GM12873 (cell line): ENCODE results near the gene ICOS.

Experiments used
- CTCF ChIP-seq: IDR thresholded peaks from 2 replicates; pipeline ENCODE4 v1.5.1; 2012; ENCODE audit warnings: low read depth, mild to moderate bottlenecking, moderate library complexity, low read length, control low read depth; ENCODE audit not compliant: insufficient read depth; ENCODE audit errors: missing control alignments

ICOS gene

DNA sequence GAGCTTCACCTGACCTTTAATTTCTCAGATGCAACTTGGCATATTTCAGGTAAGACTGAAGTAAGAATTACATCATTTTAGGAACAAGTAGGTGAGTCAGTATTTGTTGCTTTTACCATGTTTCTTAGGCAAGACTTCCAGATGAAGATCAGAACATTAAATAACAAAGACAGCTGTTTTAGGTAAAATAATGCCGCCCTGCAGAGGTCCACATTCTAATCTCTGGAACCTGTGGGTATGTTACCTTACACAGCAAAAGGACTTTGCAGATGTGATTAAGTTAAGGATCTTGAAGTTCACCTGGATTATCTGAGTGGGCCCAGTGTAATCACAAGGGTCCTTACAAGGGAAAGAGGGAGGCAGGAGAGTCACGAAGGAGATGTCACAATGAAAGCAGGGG, 39.3 kb downstream of the ICOS start:
- no peak for TF ChIP-seq CTCF

GRCh38 chr2:203982276-203982675, 45.7 kb downstream of the ICOS start:
- TF ChIP-seq CTCF = no peak

DNA sequence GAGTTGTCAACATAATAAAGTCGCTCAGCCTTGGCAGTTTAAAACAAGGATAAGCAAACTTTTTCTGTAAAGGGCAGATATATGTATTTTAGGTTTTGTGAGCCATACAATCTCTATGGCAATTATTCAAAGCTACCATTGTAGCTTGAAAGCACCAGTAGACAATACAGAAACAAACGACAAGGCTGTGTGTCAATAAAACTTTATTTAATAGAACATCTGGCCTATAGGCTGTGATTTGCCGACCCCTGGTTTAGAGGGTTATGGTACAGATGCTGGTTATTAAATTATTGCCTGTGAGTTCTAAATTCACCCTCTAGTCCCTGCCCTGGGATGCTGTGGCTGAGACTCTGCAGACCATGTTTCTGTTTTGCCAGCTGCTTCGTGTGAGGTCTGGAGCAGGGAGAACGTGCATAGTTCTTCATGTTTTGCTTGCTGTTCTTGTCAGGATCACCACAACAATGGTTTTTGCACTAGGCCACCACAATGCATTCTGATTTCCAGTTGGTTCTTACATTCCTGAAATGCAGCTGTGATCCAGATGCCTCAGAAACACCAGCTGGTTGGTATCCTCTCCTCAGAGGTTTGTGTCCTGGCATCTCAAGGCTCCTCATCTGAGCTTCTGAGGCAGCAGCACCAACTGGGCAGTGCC, 46.6 kb downstream of the ICOS start:
- TF ChIP-seq CTCF = no peak

DNA sequence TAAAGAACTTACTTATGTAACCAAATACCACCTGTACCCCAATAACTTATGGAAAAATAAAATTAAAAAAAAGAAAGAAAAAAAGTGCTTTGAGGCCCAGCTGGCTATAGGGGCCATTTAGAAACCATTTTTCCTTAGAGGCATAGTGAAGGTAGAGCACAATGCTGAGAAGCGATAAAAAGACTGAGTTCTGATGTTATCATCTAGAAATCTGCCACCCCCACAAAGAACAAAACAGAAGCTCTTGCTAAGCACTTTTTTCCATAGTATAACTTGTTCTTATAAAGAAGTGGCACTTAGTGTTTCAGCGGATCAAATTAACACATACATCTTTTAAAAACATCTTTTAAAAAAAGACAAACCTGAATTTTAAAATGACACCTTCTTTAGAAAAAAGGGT, 51.4 kb downstream of the ICOS start:
- TF ChIP-seq CTCF = no peak

DNA sequence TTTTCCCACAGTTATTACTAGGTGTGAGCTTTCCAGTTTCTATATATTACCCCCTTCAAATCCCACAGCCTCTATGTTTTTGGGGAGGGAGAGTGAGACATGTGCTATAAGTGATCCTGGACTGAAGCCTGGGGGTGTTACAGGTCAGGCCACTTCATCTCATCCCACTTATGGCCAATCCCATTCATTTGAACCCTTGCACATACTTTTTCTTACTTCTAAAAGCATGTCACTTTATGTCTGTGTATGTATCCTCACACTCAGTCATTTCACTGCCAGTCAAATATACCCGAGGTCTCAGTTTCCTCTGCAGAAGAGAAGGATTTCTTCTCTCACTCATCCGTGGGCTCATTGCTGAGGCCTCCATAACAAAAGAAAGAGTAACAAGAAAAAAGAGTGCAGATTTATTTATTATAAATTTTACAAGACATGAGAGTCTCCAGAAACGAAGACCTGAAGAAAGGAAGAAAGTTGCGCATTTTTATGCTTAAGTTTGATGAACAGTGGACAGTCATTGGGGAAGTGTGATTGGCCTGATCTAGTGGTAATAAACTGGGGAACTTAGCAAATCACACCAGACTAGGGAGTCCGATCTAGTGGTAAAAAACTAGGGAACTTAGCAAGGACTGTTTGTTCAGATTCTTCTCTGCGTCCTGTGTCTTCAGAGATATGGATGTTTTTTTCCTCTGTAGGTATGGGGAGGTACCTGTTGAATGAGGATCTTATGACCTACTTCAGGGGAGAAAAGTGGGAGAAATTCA, 52.1 kb downstream of the ICOS start:
- no peak for TF ChIP-seq CTCF

- TF ChIP-seq CTCF = no peak
These were observed 53.0 kb downstream of the ICOS start for GRCh38 chr2:203989521-203989920.

DNA sequence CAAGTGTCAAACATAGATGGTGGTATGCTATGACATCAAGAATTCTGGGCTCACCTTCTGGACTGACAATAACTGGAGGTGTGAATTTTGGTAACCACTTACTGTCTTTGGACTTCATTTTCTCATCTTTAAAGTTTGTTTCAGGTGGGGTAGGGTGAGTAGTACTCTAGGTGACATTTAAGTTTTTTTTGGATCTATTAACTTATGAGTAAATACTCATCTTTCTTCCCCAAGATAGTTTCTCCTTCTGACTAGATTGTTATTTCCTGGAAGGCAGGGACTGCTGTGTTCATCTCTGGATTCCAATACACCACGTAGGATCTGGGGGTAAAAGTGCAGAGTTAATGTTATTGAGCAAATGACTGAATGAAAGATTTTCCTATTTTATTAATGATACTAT, 55.9 kb downstream of the ICOS start:
- TF ChIP-seq CTCF = no peak
